MCF 10A (cell line): ENCODE results near the gene MLLT3. TPM values are rescaled to one million over a fixed set of nuclear protein-coding genes. Genes with fewer than 3 reads are reported as not detected.
A peak's percentile ranks its signal among the peaks of the same experiment; 100 is the strongest.

Experiments used
- BruUV-seq: library from RNA; stranded (reverse); fragments of 400-500 nt; replicated peaks from 2 replicates; lab custom pipeline; 2021; lab: Mats Ljungman, UMichigan
- CTCF ChIA-PET: fragments of 300-600 bp; sonication (Branson Sonifier 250); formaldehyde crosslinking; extraction: SDS; loops from one replicate; lab custom pipeline; 2021; ENCODE audit warnings: antibody characterized with exemption, inconsistent platforms; lab: Yijun Ruan, JAX
- POLR2A ChIA-PET: fragments of 300-600, 350-650 bp; sonication (Branson Sonifier 250); formaldehyde crosslinking; extraction: SDS; loops from one replicate; lab custom pipeline; 2020; ENCODE audit warnings: antibody characterized with exemption, inconsistent platforms; lab: Yijun Ruan, JAX
- DNase-seq: peaks from one replicate; pipeline ENCODE4 v3.0.0-alpha.2; 2018; ENCODE audit not compliant: unreplicated experiment
- H3K27ac Mint-ChIP-seq: one replicate; pipeline ENCODE4 v1.8.0; 2022; ENCODE audit warnings: mild to moderate bottlenecking, low read depth, mixed read lengths; ENCODE audit not compliant: unreplicated experiment
- H3K27me3 Mint-ChIP-seq: one replicate; pipeline ENCODE4 v1.8.0; 2022; ENCODE audit warnings: mixed read lengths; ENCODE audit not compliant: insufficient read depth, unreplicated experiment
- H3K36me3 Mint-ChIP-seq: one replicate; pipeline ENCODE4 v1.8.0; 2022; ENCODE audit warnings: mild to moderate bottlenecking, moderate library complexity, mixed read lengths; ENCODE audit not compliant: insufficient read depth, unreplicated experiment
- H3K4me1 Mint-ChIP-seq: one replicate; pipeline ENCODE4 v1.8.0; 2022; ENCODE audit warnings: mixed read lengths; ENCODE audit not compliant: insufficient read depth, unreplicated experiment
- H3K4me3 Mint-ChIP-seq: one replicate; pipeline ENCODE4 v1.8.0; 2022; ENCODE audit warnings: mild to moderate bottlenecking, moderate library complexity, mixed read lengths; ENCODE audit not compliant: unreplicated experiment
- H3K9me3 Mint-ChIP-seq: one replicate; pipeline ENCODE4 v1.8.0; 2022; ENCODE audit warnings: mixed read lengths; ENCODE audit not compliant: unreplicated experiment
- intact Hi-C: fragments of 100-400 bp; cut with micrococcal nuclease; formaldehyde crosslinking; loops from 2 replicates; pipeline ENCODE4 v1.14.1; 2022
- total RNA-seq: library from RNA; stranded (reverse); gene quantifications from 2 replicates; pipeline ENCODE4 v1.2.3, GENCODE V29; 2022
- TF ChIP-seq, protein P1 (sequence below): fragments of 200-600 bp; IDR thresholded peaks from one replicate; pipeline ENCODE4 v1.8.0; 2022; ENCODE audit warnings: antibody characterized with exemption, mild to moderate bottlenecking; ENCODE audit not compliant: unreplicated experiment

The MLLT3 gene
- total RNA-seq, 1 experiment from 2014 or later = 1.2 TPM

DNA sequence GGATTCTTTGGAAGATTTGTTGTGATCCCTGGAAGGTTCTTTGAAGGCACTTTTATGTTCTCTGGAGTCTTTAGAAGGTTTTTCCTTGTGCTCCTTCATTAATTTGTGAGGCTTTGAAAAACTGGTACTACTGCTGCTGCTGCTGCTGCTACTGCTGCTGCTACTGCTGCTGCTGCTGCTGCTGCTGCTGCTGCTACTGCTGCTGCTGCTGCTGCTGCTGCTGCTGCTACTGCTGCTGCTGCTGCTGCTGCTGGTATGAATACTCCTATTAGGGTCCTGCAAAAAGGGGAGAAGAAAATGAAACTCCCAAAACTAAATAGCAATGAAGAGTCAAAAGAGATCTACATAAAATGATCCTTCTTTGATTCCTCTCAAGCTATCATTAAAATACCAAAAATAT, 208.1 kb downstream of the MLLT3 start:
- Mint-ChIP-seq H3K27me3 (peaks cover 76% of the 10 kb centered on the region), H3K36me3 (no peaks in the 10 kb centered on the region), H3K9me3 (no peaks in the 10 kb centered on the region), H3K4me1 (no peaks in the 10 kb centered on the region), H3K27ac (no peak overlapping the region), H3K4me3 (no peak overlapping the region)
- TF ChIP-seq, protein P1, sequence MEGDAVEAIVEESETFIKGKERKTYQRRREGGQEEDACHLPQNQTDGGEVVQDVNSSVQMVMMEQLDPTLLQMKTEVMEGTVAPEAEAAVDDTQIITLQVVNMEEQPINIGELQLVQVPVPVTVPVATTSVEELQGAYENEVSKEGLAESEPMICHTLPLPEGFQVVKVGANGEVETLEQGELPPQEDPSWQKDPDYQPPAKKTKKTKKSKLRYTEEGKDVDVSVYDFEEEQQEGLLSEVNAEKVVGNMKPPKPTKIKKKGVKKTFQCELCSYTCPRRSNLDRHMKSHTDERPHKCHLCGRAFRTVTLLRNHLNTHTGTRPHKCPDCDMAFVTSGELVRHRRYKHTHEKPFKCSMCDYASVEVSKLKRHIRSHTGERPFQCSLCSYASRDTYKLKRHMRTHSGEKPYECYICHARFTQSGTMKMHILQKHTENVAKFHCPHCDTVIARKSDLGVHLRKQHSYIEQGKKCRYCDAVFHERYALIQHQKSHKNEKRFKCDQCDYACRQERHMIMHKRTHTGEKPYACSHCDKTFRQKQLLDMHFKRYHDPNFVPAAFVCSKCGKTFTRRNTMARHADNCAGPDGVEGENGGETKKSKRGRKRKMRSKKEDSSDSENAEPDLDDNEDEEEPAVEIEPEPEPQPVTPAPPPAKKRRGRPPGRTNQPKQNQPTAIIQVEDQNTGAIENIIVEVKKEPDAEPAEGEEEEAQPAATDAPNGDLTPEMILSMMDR = no peak
- ChIA-PET CTCF (no interaction called here), POLR2A (no interaction called here)
- intact Hi-C loops = no loop called here
- DNase-seq = no peak
- no TSS peak for BruUV-seq

DNA sequence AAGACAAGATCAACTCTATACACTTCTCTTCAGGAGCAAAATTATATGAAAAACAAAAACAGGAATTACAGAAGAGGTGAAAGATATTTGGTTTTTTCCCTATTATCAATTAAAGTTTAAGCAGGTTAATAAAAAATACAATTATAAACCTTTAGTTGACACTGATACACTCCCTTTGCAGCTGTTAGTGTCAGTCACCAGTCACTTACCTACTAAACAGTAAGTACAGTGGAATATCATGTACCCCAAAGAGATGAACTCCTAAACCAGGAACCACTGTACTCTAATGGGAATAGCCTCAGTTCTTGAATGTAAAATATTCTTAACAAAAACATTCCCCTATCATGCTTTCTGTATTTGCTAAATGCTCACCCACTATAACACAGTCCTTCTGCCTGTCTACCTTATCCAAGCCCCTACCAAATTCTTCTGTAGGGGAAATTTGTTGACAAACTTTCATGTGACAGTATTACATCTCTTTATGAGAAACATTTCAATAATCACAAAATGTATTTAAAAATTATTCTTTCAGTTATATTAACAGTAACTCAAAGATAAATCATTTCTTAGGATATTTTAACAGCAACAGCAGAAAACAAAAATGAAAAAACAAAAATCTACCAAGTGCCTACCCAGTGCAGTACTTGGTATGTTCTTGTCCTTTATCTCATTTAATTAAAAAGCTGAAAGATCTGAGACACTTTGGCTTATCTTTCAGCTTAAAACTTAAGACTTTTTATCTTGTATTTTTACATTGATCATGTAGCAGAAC, 212.8 kb downstream of the MLLT3 start:
- POLR2A ChIA-PET = no interaction called here
- Mint-ChIP-seq H3K36me3 (no peaks in the 10 kb centered on the region), H3K27ac (no peak overlapping the region), H3K4me3 (no peak overlapping the region), H3K4me1 (no peaks in the 10 kb centered on the region), H3K9me3 (no peaks in the 10 kb centered on the region), H3K27me3 (peaks cover 61% of the 10 kb centered on the region)
- no peak for DNase-seq
- intact Hi-C loops = loop anchor here (5.0 kb wide), 1 partner anchor 482 kb away; no protein-coding TSS in a partner anchor
- TF ChIP-seq, protein P1 = no peak
- CTCF ChIA-PET = interaction anchor here (0.5 to 0.6 kb wide), 2 partner anchors 53 to 354 kb away, joined by 3 read pairs; no protein-coding TSS in a partner anchor
- no TSS peak for BruUV-seq

DNA sequence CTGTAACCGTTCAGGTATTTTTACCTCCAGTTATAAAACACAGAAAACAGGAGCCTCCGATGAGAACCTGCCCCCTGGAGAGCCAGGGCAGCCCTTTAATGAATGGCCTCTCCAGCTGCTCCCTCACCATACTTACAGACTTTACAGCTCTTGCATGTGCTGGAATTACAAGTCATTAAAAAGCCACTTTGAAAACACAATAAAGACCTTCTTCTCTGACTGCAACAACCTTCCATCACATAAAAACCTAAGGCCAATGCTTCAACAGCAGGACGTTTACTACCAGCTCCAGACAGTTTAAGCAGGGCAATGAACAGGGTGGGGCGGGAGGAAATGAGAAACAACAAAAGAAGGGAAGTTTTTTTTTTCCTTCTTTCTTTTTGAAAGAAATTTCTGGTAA, 213.8 kb downstream of the MLLT3 start:
- Mint-ChIP-seq H3K27ac (no peak overlapping the region), H3K4me1 (no peaks in the 10 kb centered on the region), H3K9me3 (no peaks in the 10 kb centered on the region), H3K4me3 (no peak overlapping the region), H3K36me3 (no peaks in the 10 kb centered on the region), H3K27me3 (peaks cover 51% of the 10 kb centered on the region)
- TF ChIP-seq, protein P1 = no peak
- DNase-seq = no peak
- no TSS peak for BruUV-seq
- intact Hi-C loops = loop anchor here (5.0 kb wide), 1 partner anchor 481 kb away; no protein-coding TSS in a partner anchor
- ChIA-PET CTCF (interaction anchor here (0.7 to 2.0 kb wide), 3 partner anchors 10 to 552 kb away, joined by 3 to 10 read pairs (median 3); no protein-coding TSS in a partner anchor), POLR2A (no interaction called here)

DNA sequence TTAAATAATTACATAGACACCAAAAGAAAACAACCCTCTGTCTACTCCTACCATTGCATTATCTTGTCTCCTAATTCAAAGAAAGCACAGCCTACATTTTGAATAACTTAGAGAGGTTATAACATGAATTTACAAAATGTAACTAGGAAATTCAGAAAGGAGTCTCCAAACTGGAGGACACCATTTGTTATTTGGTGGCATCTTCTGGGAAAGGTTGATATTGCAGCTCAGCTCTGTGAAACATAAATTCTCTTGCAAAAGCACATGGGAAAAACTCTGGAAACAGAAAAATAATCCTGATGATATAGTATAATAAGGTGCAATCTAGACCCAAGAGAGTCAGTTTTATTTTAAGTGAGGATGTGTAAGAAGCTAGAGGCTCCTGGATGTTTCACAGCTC, 215.3 kb downstream of the MLLT3 start:
- intact Hi-C loops = loop anchor here (5.0 kb wide), 1 partner anchor 480 kb away; no protein-coding TSS in a partner anchor
- H3K4me1 Mint-ChIP-seq = no peaks in the 10 kb centered on the region
- H3K27ac Mint-ChIP-seq = no peak overlapping the region
- BruUV-seq = no TSS peak
- no peaks in the 10 kb centered on the region for H3K36me3 Mint-ChIP-seq
- no peaks in the 10 kb centered on the region for H3K9me3 Mint-ChIP-seq
- peaks cover 36% of the 10 kb centered on the region for H3K27me3 Mint-ChIP-seq
- DNase-seq = no peak
- ChIA-PET POLR2A (no interaction called here), CTCF (interaction anchor here (0.7 to 2.0 kb wide), 3 partner anchors 50 to 480 kb away, joined by 3 to 10 read pairs (median 4); no protein-coding TSS in a partner anchor)
- H3K4me3 Mint-ChIP-seq = no peak overlapping the region
- TF ChIP-seq, protein P1 = peak; percentile 10
